ENCODE results near the gene SLC8A3. TPM values are rescaled to one million over a fixed set of nuclear protein-coding genes. Genes with fewer than 3 reads are reported as not detected.

SLC8A3 gene
- total RNA-seq, 2 experiments from 2014 or later = not detected

- Mint-ChIP-seq H3K27ac (no peak overlapping the region), H3K36me3 (no peaks in the 10 kb centered on the region), H3K9me3 (ENCODE audit: low read depth) (no peaks in the 10 kb centered on the region), H3K4me3 (no peak overlapping the region), H3K4me1 (no peaks in the 10 kb centered on the region), H3K27me3 (peaks cover 39% of the 10 kb centered on the region)
- CTCF ChIA-PET = no interaction called here
- ATAC-seq = no peak
- DNase-seq = no peak
Observed at GRCh38 chr14:70094106-70094505, 94.6 kb downstream of the SLC8A3 start.

- Mint-ChIP-seq H3K27me3 (peaks cover 32% of the 10 kb centered on the region), H3K27ac (no peak overlapping the region), H3K4me1 (no peaks in the 10 kb centered on the region), H3K36me3 (no peaks in the 10 kb centered on the region), H3K4me3 (no peak overlapping the region), H3K9me3 (ENCODE audit: low read depth) (no peaks in the 10 kb centered on the region)
- CTCF ChIA-PET = interaction anchor here (0.7 to 1.1 kb wide), 2 partner anchors 9 to 620 kb away, joined by 3 read pairs; no protein-coding TSS in a partner anchor
- DNase-seq (no peak), ATAC-seq (no peak)
Observed at GRCh38 chr14:70093156-70093555, 95.6 kb downstream of the SLC8A3 start.

DNA sequence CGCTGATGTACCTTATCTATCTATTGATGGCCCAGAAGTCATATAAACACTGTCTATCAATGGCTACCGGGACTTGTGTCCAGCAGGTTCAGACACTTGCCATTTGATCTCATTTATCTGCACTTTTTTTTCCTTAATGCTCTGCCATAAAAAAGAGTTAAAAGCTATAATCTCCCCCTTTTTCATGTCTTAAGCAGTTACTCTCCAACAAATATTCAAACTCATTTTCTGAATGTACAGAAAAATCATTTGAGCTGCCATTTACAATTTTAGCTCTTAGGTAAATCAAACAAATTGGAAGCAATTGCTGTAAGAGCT, 101.4 kb downstream of the SLC8A3 start:
- H3K27ac Mint-ChIP-seq = no peak overlapping the region
- no peak for ATAC-seq
- no peak for DNase-seq
- H3K4me1 Mint-ChIP-seq = no peaks in the 10 kb centered on the region
- no peak overlapping the region for H3K4me3 Mint-ChIP-seq
- H3K9me3 Mint-ChIP-seq (ENCODE audit: low read depth) = no peaks in the 10 kb centered on the region
- H3K36me3 Mint-ChIP-seq = no peaks in the 10 kb centered on the region
- peaks cover 38% of the 10 kb centered on the region for H3K27me3 Mint-ChIP-seq
- CTCF ChIA-PET = interaction anchor here (0.9 to 2.3 kb wide), 3 partner anchors 44 to 731 kb away, joined by 3 to 10 read pairs (median 3); no protein-coding TSS in a partner anchor

GRCh38 chr14:70086685-70087379, 101.9 kb downstream of the SLC8A3 start:
- H3K4me3 Mint-ChIP-seq = no peak overlapping the region
- no peaks in the 10 kb centered on the region for H3K4me1 Mint-ChIP-seq
- H3K27me3 Mint-ChIP-seq = peaks cover 34% of the 10 kb centered on the region
- H3K36me3 Mint-ChIP-seq = no peaks in the 10 kb centered on the region
- no peak for DNase-seq
- no peaks in the 10 kb centered on the region for H3K9me3 Mint-ChIP-seq (ENCODE audit: low read depth)
- ATAC-seq = no peak
- H3K27ac Mint-ChIP-seq = no peak overlapping the region
- CTCF ChIA-PET = interaction anchor here (0.9 to 2.3 kb wide), 3 partner anchors 45 to 731 kb away, joined by 3 to 10 read pairs (median 3); no protein-coding TSS in a partner anchor

DNA sequence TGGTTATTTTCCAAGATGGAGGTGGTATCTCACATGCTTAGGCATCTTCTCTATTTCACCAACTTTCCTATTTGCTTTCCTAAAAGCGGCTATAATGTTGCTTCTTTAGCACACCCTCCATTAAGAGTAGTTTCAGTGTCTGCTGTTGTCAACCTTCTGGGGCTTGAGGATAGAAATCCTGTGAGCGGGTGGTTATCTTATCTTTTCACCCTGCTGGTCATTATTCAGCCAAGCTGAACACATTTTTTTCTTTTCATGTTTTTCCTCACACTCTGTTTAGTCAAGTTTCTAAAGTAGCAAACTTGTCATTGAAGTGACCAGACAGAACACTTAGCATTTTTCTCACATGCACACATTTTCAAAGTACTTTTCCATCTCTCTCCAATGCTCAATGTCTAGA, 104.5 kb downstream of the SLC8A3 start:
- H3K27me3 Mint-ChIP-seq = peaks cover 45% of the 10 kb centered on the region
- no peaks in the 10 kb centered on the region for H3K9me3 Mint-ChIP-seq (ENCODE audit: low read depth)
- H3K4me3 Mint-ChIP-seq = no peak overlapping the region
- ATAC-seq = no peak
- no peak overlapping the region for H3K27ac Mint-ChIP-seq
- H3K4me1 Mint-ChIP-seq = no peaks in the 10 kb centered on the region
- DNase-seq = no peak
- CTCF ChIA-PET = interaction anchor here (0.9 kb wide), 1 partner anchor 9 kb away, joined by 3 read pairs; no protein-coding TSS in a partner anchor
- no peaks in the 10 kb centered on the region for H3K36me3 Mint-ChIP-seq

DNA sequence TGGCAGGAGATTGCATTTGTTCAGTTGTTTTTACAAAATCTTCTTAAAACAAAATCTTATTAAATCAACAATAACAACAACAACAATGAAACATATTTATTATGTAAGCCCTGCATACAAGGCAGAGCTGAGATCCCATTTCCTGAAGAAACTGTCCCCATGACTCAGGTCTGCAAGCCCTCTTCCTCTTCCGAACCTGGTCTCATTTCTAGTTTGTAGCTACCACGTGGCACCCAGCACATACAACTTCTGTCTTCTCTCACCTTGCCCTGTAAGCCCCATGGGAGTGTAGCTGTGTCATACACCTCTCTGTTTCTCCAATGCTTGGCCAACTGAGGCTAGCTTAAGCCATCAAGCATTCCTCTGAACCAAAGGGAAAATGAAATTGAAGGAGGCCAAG, 106.4 kb downstream of the SLC8A3 start:
- DNase-seq = no peak

DNA sequence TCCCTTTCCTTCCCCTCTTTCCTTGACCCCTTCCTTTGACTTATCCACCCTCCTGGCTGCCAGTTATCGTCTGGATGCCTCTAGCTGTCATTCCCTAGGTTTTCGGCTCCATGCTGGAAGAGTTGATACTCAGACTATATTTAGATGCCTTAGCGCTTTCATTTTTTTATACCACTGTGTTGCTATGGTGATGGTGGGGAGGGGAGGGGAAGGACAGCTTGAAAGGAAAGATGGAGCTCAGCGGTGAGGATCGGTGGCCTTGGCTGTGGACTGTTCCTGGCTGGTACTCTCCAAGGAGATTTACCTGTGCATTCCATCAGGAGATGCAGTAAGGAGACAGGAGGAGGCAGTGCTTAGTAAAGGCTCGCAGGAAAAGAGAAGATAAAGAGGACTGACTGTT, 108.7 kb downstream of the SLC8A3 start:
- Mint-ChIP-seq H3K4me3 (no peak overlapping the region), H3K36me3 (no peaks in the 10 kb centered on the region), H3K27ac (no peak overlapping the region), H3K4me1 (no peaks in the 10 kb centered on the region), H3K27me3 (peaks cover 57% of the 10 kb centered on the region), H3K9me3 (ENCODE audit: low read depth) (no peaks in the 10 kb centered on the region)
- CTCF ChIA-PET = no interaction called here
- ATAC-seq (no peak), DNase-seq (no peak)

More for the DNA sequence above, 106.4 kb downstream of the SLC8A3 start:
- CTCF ChIA-PET = interaction anchor here (0.5 to 1.4 kb wide), 2 partner anchors 9 to 252 kb away, joined by 3 to 4 read pairs; no protein-coding TSS in a partner anchor
- H3K4me1 Mint-ChIP-seq = no peaks in the 10 kb centered on the region
- H3K9me3 Mint-ChIP-seq (ENCODE audit: low read depth) = no peaks in the 10 kb centered on the region
- no peaks in the 10 kb centered on the region for H3K36me3 Mint-ChIP-seq
- H3K27me3 Mint-ChIP-seq = peaks cover 55% of the 10 kb centered on the region
- ATAC-seq = no peak
- no peak overlapping the region for H3K27ac Mint-ChIP-seq
- H3K4me3 Mint-ChIP-seq = no peak overlapping the region

GRCh38 chr14:70078329-70078728, 110.4 kb downstream of the SLC8A3 start:
- DNase-seq (no peak), ATAC-seq (no peak)
- Mint-ChIP-seq H3K4me3 (no peak overlapping the region), H3K27ac (no peak overlapping the region), H3K4me1 (no peaks in the 10 kb centered on the region), H3K27me3 (peaks cover 48% of the 10 kb centered on the region), H3K36me3 (no peaks in the 10 kb centered on the region), H3K9me3 (ENCODE audit: low read depth) (no peaks in the 10 kb centered on the region)
- CTCF ChIA-PET = no interaction called here

DNA sequence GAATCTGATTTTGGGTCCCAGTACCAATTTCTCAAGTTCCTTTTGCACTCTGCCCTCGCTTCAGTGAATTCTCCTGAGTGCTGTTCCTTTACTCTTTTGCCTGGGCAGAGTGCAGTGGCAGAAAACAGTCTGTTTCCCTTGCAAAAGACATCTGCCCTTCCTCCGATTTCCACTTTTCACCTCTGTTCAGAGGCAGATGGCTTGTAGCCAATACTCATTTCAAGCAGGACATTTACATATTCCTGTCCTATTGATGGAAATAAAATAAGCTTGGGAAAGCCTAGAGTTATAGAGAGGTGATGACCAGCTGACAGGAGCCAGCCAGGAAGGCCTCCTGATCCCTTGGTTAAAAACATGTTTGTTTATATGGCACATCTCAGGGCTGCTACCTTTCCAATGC, 111.0 kb downstream of the SLC8A3 start:
- H3K36me3 Mint-ChIP-seq = no peaks in the 10 kb centered on the region
- CTCF ChIA-PET = no interaction called here

DNA sequence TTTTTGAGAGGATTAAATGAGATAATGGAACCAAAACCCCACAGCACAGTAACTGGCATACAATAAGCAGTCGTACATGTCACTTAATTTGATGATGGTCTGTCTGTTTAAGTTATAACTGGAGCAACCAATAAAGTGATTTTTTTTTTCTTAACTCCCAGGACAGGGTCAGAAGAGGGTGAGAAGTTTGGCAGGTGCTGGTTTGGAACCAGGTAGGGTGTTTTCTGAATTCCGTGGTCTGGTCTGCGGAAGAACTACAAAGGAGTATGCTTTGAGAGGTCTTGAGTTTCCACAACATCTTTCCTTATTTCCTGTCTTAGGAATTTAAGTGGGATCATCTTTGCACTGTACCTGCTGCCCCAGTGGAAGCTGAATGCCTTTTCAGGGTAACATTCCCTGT, 111.7 kb downstream of the SLC8A3 start:
- Mint-ChIP-seq H3K4me1 (no peaks in the 10 kb centered on the region), H3K36me3 (no peaks in the 10 kb centered on the region), H3K27ac (no peak overlapping the region), H3K4me3 (no peak overlapping the region), H3K9me3 (ENCODE audit: low read depth) (no peaks in the 10 kb centered on the region), H3K27me3 (peaks cover 54% of the 10 kb centered on the region)
- ATAC-seq (no peak), DNase-seq (no peak)
- CTCF ChIA-PET = no interaction called here

More for the DNA sequence above, 111.0 kb downstream of the SLC8A3 start:
- H3K27me3 Mint-ChIP-seq = peaks cover 52% of the 10 kb centered on the region
- ATAC-seq (no peak), DNase-seq (no peak)
- H3K9me3 Mint-ChIP-seq (ENCODE audit: low read depth) = no peaks in the 10 kb centered on the region
- no peak overlapping the region for H3K4me3 Mint-ChIP-seq
- no peaks in the 10 kb centered on the region for H3K4me1 Mint-ChIP-seq
- no peak overlapping the region for H3K27ac Mint-ChIP-seq

DNA sequence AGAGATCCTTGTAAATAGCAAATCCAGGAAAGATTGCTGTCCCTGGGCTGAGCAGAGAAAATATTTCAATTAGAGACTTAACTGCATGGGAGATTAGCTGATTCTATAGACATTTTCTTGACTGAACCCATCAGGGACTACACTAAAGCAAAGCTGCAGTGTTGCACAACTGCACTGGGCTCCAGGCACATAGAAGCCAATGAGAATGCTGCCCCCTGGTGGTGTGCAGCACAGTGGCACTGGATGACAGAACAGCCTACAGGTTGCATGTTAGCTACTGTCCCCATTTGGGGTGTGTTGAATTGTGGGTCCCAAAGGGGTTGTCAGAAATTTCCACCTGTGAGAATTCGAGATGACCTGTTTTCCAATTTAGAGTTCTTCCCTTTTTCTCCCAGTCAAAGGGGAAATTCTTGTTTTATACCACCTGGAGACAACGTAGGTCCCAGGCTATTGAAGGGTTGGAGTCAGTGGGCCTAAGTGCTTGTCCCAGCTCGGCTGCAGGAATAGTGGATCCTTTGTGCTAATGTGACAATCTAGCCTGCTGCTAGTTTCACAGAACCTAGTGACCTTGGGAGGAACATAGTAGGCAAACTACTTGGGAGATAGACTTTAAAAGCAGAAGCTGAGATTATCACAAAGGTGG, 114.7 kb downstream of the SLC8A3 start:
- Mint-ChIP-seq H3K27me3 (peaks cover 50% of the 10 kb centered on the region), H3K4me1 (no peaks in the 10 kb centered on the region), H3K9me3 (ENCODE audit: low read depth) (no peaks in the 10 kb centered on the region), H3K27ac (no peak overlapping the region), H3K4me3 (no peak overlapping the region), H3K36me3 (no peaks in the 10 kb centered on the region)
- CTCF ChIA-PET = interaction anchor here (0.6 to 1.5 kb wide), 12 partner anchors 8 to 757 kb away, joined by 3 to 11 read pairs (median 4); no protein-coding TSS in a partner anchor
- DNase-seq (peak; percentile 70), ATAC-seq (no peak)

DNA sequence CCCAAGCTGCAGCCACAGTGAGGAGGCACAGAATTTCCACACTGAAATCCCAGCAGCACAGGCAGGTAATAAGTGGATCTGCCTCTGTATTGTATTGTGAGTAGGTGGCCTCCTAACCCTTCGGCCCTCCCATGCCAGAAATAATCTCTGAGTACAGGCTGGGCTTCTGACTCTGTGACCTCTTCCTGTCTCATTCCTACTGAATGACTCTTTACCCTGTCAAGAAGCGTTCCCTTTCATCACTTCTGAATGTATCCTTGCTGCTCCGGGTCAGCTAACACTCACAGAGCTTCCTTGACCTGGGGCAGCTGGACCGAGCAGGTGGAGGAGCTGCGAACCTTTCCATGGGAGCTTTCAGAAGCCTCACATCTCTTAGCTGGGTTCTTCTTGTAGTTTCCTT, 119.6 kb downstream of the SLC8A3 start:
- H3K4me1 Mint-ChIP-seq = no peaks in the 10 kb centered on the region
- CTCF ChIA-PET = no interaction called here
- H3K9me3 Mint-ChIP-seq (ENCODE audit: low read depth) = no peaks in the 10 kb centered on the region
- ATAC-seq = no peak
- H3K27me3 Mint-ChIP-seq = peaks cover 32% of the 10 kb centered on the region
- H3K36me3 Mint-ChIP-seq = no peaks in the 10 kb centered on the region
- no peak overlapping the region for H3K4me3 Mint-ChIP-seq
- H3K27ac Mint-ChIP-seq = no peak overlapping the region
- no peak for DNase-seq

- no peaks in the 10 kb centered on the region for H3K4me1 Mint-ChIP-seq
- H3K27ac Mint-ChIP-seq = no peak overlapping the region
- no peaks in the 10 kb centered on the region for H3K36me3 Mint-ChIP-seq
- DNase-seq = no peak
- no peak for ATAC-seq
- no peak overlapping the region for H3K4me3 Mint-ChIP-seq
- CTCF ChIA-PET = no interaction called here
- H3K27me3 Mint-ChIP-seq = peaks cover 31% of the 10 kb centered on the region
- no peaks in the 10 kb centered on the region for H3K9me3 Mint-ChIP-seq (ENCODE audit: low read depth)
Observed at GRCh38 chr14:70067810-70068209, 120.9 kb downstream of the SLC8A3 start.
